ENCODE results near the gene AHDC1.

The AHDC1 gene

GRCh38 chr1:27492796-27493195 lies 111.1 kb downstream of the AHDC1 start:
- H3K4me1 ChIP-seq, result no peaks in the 10 kb centered on the region

GRCh38 chr1:27491748-27492700 lies 111.9 kb downstream of the AHDC1 start:
- H3K36me3 ChIP-seq, result no peaks in the 10 kb centered on the region
- H3K27me3 ChIP-seq, result no peaks in the 10 kb centered on the region
- TF ChIP-seq CTCF (IDR thresholded peaks at IDR 0.05; ENCODE audit: low read depth, low read length), result no peak
- H3K4me3 ChIP-seq (ENCODE audit: low read depth, low read length), result no peak overlapping the region
- H3K9me3 ChIP-seq, result no peaks in the 10 kb centered on the region
- DNase-seq, result no peak
- no peaks in the 10 kb centered on the region for H3K4me1 ChIP-seq

More at GRCh38 chr1:27492796-27493195, 111.1 kb downstream of the AHDC1 start:
- no peaks in the 10 kb centered on the region for H3K36me3 ChIP-seq
- no peak for DNase-seq
- H3K27me3 ChIP-seq, result no peaks in the 10 kb centered on the region
- TF ChIP-seq CTCF (IDR thresholded peaks at IDR 0.05; ENCODE audit: low read depth, low read length), result no peak
- H3K4me3 ChIP-seq (ENCODE audit: low read depth, low read length), result no peak overlapping the region
- H3K9me3 ChIP-seq, result no peaks in the 10 kb centered on the region

GRCh38 chr1:27489973-27490741 lies 113.8 kb downstream of the AHDC1 start, which contains the start of gene WASF2:
WASF2 (minus strand) TSS chr1:27490167; CDS start chr1:27428890, 61,277 bp downstream.
- H3K36me3 ChIP-seq, result no peaks in the 10 kb centered on the region
- no peaks in the 10 kb centered on the region for H3K27me3 ChIP-seq
- no peak for TF ChIP-seq CTCF (IDR thresholded peaks at IDR 0.05; ENCODE audit: low read depth, low read length)
- peak; percentile 93 for DNase-seq
- H3K9me3 ChIP-seq, result no peaks in the 10 kb centered on the region
- H3K4me3 ChIP-seq (ENCODE audit: low read depth, low read length), result peak within 1 kb of the TSS; percentile 88
- no peaks in the 10 kb centered on the region for H3K4me1 ChIP-seq

GRCh38 chr1:27489501-27489972 lies 114.4 kb downstream of the AHDC1 start:
- no peak for TF ChIP-seq CTCF (IDR thresholded peaks at IDR 0.05; ENCODE audit: low read depth, low read length)
- DNase-seq, result no peak
- no peaks in the 10 kb centered on the region for H3K4me1 ChIP-seq
- H3K9me3 ChIP-seq, result no peaks in the 10 kb centered on the region
- H3K36me3 ChIP-seq, result no peaks in the 10 kb centered on the region
- H3K4me3 ChIP-seq (ENCODE audit: low read depth, low read length), result peak overlapping the region; percentile 88
- H3K27me3 ChIP-seq, result no peaks in the 10 kb centered on the region

GRCh38 chr1:27487966-27488884 lies 115.7 kb downstream of the AHDC1 start:
- no peaks in the 10 kb centered on the region for H3K27me3 ChIP-seq
- H3K4me1 ChIP-seq, result no peaks in the 10 kb centered on the region
- DNase-seq, result no peak
- no peak for TF ChIP-seq CTCF (IDR thresholded peaks at IDR 0.05; ENCODE audit: low read depth, low read length)
- peak overlapping the region; percentile 88 for H3K4me3 ChIP-seq (ENCODE audit: low read depth, low read length)
- H3K36me3 ChIP-seq, result no peaks in the 10 kb centered on the region
- no peaks in the 10 kb centered on the region for H3K9me3 ChIP-seq

Measured in BE2C (cell line).